ENCODE data around the gene SPACA9.

SPACA9 gene

DNA sequence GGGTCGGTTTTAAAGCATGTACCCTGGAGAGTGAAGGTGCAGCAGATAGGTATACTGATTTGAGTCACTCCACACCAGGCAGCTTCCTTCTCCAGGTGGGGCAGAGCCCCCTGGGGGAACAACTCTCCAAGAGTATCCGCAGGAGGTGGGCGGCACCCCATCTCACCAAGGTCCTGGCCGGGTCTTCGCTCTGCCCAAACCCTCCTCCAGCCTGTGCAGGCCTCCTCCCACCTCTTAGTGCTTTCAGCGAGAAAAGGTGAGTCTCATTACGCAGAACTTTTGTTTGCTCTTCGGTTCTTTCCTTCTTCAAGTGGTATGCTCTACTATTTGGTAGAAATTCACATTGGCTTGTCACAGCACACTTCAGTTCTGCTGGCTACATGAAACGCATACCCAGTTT, 13.7 kb downstream of the SPACA9 start:
- CTCF ChIA-PET = interaction anchor here (2.5 to 6.2 kb wide), 2 partner anchors 11 to 13 kb away, joined by 8 to 66 read pairs; partner anchors contain the start of gene SPACA9
- H3K4me3 ChIP-seq (ENCODE audit: low read depth, low read length) = no peak overlapping the region
- no peak for DNase-seq (ENCODE audit: low read depth, low spot score)
- POLR2A ChIA-PET = no interaction called here
- TF ChIP-seq, protein P1, sequence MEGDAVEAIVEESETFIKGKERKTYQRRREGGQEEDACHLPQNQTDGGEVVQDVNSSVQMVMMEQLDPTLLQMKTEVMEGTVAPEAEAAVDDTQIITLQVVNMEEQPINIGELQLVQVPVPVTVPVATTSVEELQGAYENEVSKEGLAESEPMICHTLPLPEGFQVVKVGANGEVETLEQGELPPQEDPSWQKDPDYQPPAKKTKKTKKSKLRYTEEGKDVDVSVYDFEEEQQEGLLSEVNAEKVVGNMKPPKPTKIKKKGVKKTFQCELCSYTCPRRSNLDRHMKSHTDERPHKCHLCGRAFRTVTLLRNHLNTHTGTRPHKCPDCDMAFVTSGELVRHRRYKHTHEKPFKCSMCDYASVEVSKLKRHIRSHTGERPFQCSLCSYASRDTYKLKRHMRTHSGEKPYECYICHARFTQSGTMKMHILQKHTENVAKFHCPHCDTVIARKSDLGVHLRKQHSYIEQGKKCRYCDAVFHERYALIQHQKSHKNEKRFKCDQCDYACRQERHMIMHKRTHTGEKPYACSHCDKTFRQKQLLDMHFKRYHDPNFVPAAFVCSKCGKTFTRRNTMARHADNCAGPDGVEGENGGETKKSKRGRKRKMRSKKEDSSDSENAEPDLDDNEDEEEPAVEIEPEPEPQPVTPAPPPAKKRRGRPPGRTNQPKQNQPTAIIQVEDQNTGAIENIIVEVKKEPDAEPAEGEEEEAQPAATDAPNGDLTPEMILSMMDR (IDR thresholded peaks at IDR 0.05; ENCODE audit: insufficient read depth, low read length, missing control alignments) = no peak

DNA sequence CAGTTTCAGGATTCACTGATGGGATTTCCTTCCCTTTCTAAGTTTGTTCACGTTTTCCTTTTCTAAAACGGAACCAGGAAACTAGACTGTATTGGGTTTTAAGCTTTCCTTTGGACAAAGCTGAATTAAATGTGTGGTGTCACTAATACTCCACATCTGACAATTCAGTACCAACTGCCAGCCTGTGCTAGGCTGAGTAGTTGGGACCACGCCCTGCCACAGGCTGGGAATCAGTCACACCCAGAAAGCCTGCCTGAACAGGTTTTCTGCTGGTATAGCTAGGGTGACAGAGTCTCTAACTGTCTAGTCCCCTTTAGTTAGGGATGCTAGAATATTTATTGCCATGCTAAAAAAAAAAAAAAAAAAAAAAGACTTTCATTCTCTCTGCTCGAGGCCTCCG, 15.6 kb downstream of the SPACA9 start:
- H3K4me3 ChIP-seq (ENCODE audit: low read depth, low read length) = no peak overlapping the region
- ChIA-PET POLR2A (no interaction called here), CTCF (interaction anchor here (2.5 to 6.2 kb wide), 2 partner anchors 9 to 15 kb away, joined by 8 to 66 read pairs; partner anchors contain the start of gene SPACA9)
- DNase-seq (ENCODE audit: low read depth, low spot score) = no peak
- TF ChIP-seq, protein P1 (IDR thresholded peaks at IDR 0.05; ENCODE audit: insufficient read depth, low read length, missing control alignments) = no peak

DNA sequence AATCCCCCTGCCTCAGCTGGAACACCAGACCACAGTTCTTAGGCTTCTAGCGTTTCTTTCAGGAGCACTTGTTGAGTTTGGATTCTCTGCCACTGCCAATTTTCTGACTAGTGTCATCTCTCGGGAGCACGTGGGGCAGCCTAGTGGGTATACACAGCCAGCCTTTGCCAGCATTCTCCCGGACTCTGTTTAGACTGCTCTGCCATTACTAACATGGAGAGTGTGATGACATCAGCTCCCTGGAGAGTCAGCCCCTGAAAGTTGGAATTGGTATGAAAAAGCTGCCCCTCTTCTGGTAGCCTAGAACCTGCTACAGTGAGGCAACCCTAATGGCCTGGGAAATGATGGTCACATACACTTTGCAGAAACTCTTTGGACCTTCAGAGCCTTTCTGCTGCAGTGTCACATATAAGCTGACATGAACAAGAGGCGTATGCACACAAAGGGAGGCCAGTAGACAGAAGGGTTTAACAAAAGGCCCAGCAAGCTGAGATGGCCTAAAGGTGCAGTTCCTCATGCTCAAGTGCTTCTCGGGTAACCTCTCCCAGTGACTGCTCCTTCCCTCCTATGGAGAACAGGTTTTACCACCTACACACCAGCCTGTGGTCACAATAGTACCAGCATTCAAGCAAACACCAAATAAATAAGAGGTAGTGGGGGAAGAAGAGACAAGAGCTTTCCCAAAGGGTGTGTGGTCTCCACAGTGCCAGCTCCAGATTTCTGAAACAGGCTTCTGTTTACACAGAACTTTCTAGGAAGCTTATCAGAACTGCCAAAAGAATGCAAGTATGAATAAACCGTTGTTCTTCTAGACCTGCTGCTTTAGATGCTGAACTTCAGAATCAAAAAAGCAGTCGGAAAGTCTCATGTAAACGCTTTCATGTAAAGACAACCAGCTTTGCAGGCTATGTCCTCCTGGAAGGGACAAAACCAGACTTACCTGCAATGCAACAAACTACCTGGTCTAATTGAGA, 16.5 kb downstream of the SPACA9 start:
- no peak for DNase-seq (ENCODE audit: low read depth, low spot score)
- ChIA-PET CTCF (interaction anchor here (1.0 to 10.9 kb wide), 4 partner anchors 8 to 77 kb away, joined by 3 to 193 read pairs (median 34); partner anchors contain the start of gene SPACA9), POLR2A (no interaction called here)
- H3K4me3 ChIP-seq (ENCODE audit: low read depth, low read length) = no peak overlapping the region
- TF ChIP-seq, protein P1 (IDR thresholded peaks at IDR 0.05; ENCODE audit: insufficient read depth, low read length, missing control alignments) = no peak

DNA sequence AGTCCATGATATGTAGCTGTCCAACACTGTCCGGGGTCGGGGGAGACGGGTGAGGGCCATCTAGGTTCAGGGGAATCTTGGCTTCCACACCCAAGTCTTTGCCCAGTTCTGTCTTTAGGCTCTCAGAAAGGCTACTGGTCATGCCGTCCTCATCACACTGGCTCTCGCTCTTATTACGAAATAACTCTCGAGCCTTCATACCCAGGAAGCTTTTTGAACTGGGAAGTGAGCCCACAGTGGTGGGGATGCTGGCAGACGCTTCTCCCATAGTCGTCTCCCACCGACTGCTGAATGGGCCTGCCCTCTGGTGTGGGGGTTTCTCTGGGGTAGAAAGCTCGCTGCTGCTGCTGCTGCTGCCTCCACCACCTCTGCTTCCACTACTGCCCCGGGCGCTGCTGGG, 17.6 kb downstream of the SPACA9 start:
- H3K4me3 ChIP-seq (ENCODE audit: low read depth, low read length) = no peak overlapping the region
- ChIA-PET POLR2A (interaction anchor here (1.5 kb wide), 1 partner anchor 49 kb away, joined by 3 read pairs; the partner anchor contains the start of gene TSC1), CTCF (interaction anchor here (1.0 to 10.9 kb wide), 5 partner anchors 7 to 76 kb away, joined by 3 to 193 read pairs (median 3); partner anchors contain the start of gene SPACA9)
- DNase-seq (ENCODE audit: low read depth, low spot score) = no peak
- TF ChIP-seq, protein P1 (IDR thresholded peaks at IDR 0.05; ENCODE audit: insufficient read depth, low read length, missing control alignments) = no peak

DNA sequence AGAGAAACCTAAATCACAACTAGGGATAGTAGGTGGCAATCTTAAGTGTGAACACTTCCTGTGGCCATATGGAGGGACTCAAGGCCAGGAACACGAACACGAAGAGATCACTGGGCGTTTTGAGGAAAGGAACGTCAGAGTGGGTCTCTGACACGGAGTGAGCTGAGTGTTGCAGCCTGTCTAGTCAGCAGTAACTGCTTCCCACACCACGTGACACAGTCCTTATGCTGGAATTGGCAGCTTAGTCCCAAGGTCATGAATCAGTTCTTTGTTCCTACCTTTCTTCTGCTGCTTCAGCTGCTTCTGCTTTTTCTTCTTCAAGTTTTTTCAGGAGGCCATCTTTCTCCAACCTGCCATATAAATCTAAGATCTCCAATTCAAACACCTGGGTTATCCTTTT, 18.2 kb downstream of the SPACA9 start:
- ChIA-PET CTCF (interaction anchor here (1.2 to 10.9 kb wide), 4 partner anchors 6 to 18 kb away, joined by 3 to 193 read pairs (median 34); partner anchors contain the start of gene SPACA9), POLR2A (interaction anchor here (1.5 kb wide), 1 partner anchor 48 kb away, joined by 3 read pairs; the partner anchor contains the start of gene TSC1)

More for the DNA sequence above, 18.2 kb downstream of the SPACA9 start:
- TF ChIP-seq, protein P1 (IDR thresholded peaks at IDR 0.05; ENCODE audit: insufficient read depth, low read length, missing control alignments) = no peak
- H3K4me3 ChIP-seq (ENCODE audit: low read depth, low read length) = no peak overlapping the region
- no peak for DNase-seq (ENCODE audit: low read depth, low spot score)
